Measurements from ENCODE around the gene PTAFR. TPM values are rescaled to one million over a fixed set of nuclear protein-coding genes. Genes with fewer than 3 reads are reported as not detected.

Gene PTAFR
- total RNA-seq, 1 experiment from 2014 or later: 1.9 TPM

DNA sequence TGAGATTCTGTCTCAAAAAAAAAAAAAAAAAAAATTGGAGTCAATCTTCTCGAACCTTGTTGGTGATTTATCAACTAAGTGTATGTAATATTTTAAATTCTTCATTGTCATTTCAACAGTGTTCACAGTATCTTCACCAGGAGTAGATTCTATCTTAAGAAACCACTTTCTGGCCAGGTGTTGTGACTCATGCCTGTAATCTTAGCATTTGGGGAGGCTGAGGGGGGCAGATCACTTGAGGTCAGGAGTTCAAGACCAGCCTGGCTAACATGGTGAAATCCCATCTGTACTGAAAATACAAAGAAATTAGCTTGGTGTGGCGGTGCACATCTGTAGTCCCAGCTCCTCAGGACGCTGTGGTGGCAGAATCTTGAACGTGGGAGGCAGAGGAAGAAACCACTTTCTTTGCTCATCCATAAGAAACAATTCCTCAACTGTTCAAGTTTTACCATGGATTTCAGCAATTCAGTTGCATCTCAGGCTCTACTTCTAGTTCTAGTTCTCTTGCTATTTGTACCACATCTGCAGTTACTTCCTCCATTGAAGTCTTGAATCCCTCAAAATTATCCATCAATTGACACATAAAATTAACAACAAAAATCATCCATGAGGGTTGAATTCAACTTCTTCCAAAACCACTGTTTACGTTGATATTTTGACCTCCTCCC is 57.7 kb downstream of the PTAFR start:
- Histone ChIP-seq H3K4ac (ENCODE audit: low read depth, low read length) (no peak overlapping the region), H2BK120ac (ENCODE audit: low read depth, low read length, poor library complexity, severe bottlenecking) (no peak overlapping the region), H4K5ac (ENCODE audit: insufficient read length, low read depth, low read length) (no peak overlapping the region), H3K27ac (ENCODE audit: insufficient read length, low read depth, low read length) (no peak overlapping the region), H2BK20ac (ENCODE audit: low read depth, low read length, poor library complexity, severe bottlenecking) (no peak overlapping the region), H4K8ac (replicated peaks; ENCODE audit: insufficient read length, low read depth, low read length) (no peak overlapping the region), H3K56ac (ENCODE audit: insufficient read length, low read depth, low read length) (no peak overlapping the region), H2BK12ac (ENCODE audit: insufficient read length, low read depth, low read length) (no peak overlapping the region), H3K79me1 (ENCODE audit: insufficient read depth, low read depth, low read length, poor library complexity, severe bottlenecking) (no peaks in the 10 kb centered on the region), H2AFZ (ENCODE audit: low read length) (no peak overlapping the region), H3T11ph (ENCODE audit: low read length) (no peak overlapping the region), H4K20me1 (ENCODE audit: control insufficient read depth, insufficient read depth, insufficient read length) (no peaks in the 10 kb centered on the region), H3K9me3 (ENCODE audit: control insufficient read depth, low read depth, low read length) (no peaks in the 10 kb centered on the region), H3K79me2 (ENCODE audit: insufficient read depth, low read length) (no peaks in the 10 kb centered on the region), H3K4me2 (ENCODE audit: insufficient read depth, insufficient read length, low read length) (no peak overlapping the region), H3K23me2 (ENCODE audit: insufficient read length, low read depth, low read length, poor library complexity, severe bottlenecking) (no peaks in the 10 kb centered on the region), H2AK5ac (ENCODE audit: insufficient read length, low read length) (no peak overlapping the region), H4K91ac (ENCODE audit: insufficient read length, low read depth, low read length) (no peak overlapping the region), H3K27me3 (ENCODE audit: insufficient read depth, low read length) (no peaks in the 10 kb centered on the region), H2BK15ac (ENCODE audit: low read depth, low read length) (no peak overlapping the region), H3K18ac (ENCODE audit: insufficient read length, low read depth, low read length) (no peak overlapping the region), H3K23ac (ENCODE audit: insufficient read length, low read depth, low read length) (no peak overlapping the region), H2BK5ac (ENCODE audit: insufficient read length, low read length) (no peak overlapping the region), H3K14ac (ENCODE audit: insufficient read depth, low read length) (no peak overlapping the region), H3K4me1 (ENCODE audit: insufficient read depth, low read length) (no peaks in the 10 kb centered on the region), H3K9ac (ENCODE audit: extremely low read depth, insufficient read length, low read length) (no peak overlapping the region)
- Mint-ChIP-seq H3K27ac (no peak overlapping the region; a peak in 1 of 7 replicates), H3K4me1 (0 out of 4 replicates have a peak, but pooled peaks cover 0 to 2% of the 10 kb centered on the region in 2 experiments), H3K27me3 (ENCODE audit: low read depth) (no peaks in the 10 kb centered on the region; the same call in 1 of the 2 replicates), H3K9me3 (no peaks in the 10 kb centered on the region; a peak in 2 of 5 replicates), H3K36me3 (ENCODE audit: insufficient read depth in 1 of 3, low read depth in 3 of 3) (no peaks in the 10 kb centered on the region), H3K4me3 (no peak overlapping the region)
- TF ChIP-seq, protein P1, sequence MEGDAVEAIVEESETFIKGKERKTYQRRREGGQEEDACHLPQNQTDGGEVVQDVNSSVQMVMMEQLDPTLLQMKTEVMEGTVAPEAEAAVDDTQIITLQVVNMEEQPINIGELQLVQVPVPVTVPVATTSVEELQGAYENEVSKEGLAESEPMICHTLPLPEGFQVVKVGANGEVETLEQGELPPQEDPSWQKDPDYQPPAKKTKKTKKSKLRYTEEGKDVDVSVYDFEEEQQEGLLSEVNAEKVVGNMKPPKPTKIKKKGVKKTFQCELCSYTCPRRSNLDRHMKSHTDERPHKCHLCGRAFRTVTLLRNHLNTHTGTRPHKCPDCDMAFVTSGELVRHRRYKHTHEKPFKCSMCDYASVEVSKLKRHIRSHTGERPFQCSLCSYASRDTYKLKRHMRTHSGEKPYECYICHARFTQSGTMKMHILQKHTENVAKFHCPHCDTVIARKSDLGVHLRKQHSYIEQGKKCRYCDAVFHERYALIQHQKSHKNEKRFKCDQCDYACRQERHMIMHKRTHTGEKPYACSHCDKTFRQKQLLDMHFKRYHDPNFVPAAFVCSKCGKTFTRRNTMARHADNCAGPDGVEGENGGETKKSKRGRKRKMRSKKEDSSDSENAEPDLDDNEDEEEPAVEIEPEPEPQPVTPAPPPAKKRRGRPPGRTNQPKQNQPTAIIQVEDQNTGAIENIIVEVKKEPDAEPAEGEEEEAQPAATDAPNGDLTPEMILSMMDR (conservative IDR thresholded peaks at IDR 0.05): no peak
- no CpG with 5 or more reads among the region's 5 CpGs for WGBS (ENCODE audit: extremely low coverage, insufficient read length, low lambda C conversion rate)
- DNase-seq: no peak
